ENCODE data around the gene AHRR. TPM values are rescaled to one million over a fixed set of nuclear protein-coding genes. Genes with fewer than 3 reads are reported as not detected.
A peak's percentile ranks its signal among the peaks of the same experiment; 100 is the strongest.

The AHRR gene
- total and polyA plus RNA-seq, 2 of the 4 experiments (the other 2 are of a cell fraction): 15.6 to 37.1 TPM

GRCh38 chr5:393846-394275 lies 72.3 kb downstream of the AHRR start:
- H3K4me3 ChIP-seq (ENCODE audit: insufficient read depth, low read depth, low read length): no peak overlapping the region
- peak overlapping the region; percentile 95 for H2BK20ac ChIP-seq (ENCODE audit: low read depth, low read length)
- no peaks in the 10 kb centered on the region; the same call in 1 of the 2 replicates for H4K20me1 ChIP-seq (ENCODE audit: insufficient read depth, low read length)
- no peaks in the 10 kb centered on the region for H3K27me3 ChIP-seq (ENCODE audit: control insufficient read depth, insufficient read depth, low read length)
- H3K4me2 ChIP-seq (ENCODE audit: low read depth, low read length): no peak overlapping the region
- peaks cover 32% of the 10 kb centered on the region for H3K4me1 ChIP-seq (ENCODE audit: control insufficient read depth, insufficient read depth, low read length)
- H4K91ac ChIP-seq (ENCODE audit: insufficient read depth, low read depth, low read length): peak overlapping the region; percentile 85
- H2BK5ac ChIP-seq (ENCODE audit: low read depth, low read length, poor library complexity, severe bottlenecking): peak overlapping the region; percentile 81
- no peaks in the 10 kb centered on the region for H3K9me3 ChIP-seq (ENCODE audit: control insufficient read depth, insufficient read depth, low read length)
- H3K4ac ChIP-seq (ENCODE audit: low read depth, low read length): peak overlapping the region; percentile 97
- peak overlapping the region; percentile 89 for H2BK120ac ChIP-seq (ENCODE audit: low read depth, low read length)
- H3K14ac ChIP-seq (replicated peaks; ENCODE audit: low read depth, low read length): peak overlapping the region; percentile 96
- H4K5ac ChIP-seq (ENCODE audit: low read depth, low read length): peak overlapping the region; percentile 99
- ChIA-PET POLR2A (ENCODE audit: unreplicated experiment) (no interaction called here), CTCF (no interaction called here)
- peaks cover 22% of the 10 kb centered on the region for H3K9me1 ChIP-seq (ENCODE audit: insufficient read depth, low read length)
- H3K23ac ChIP-seq (ENCODE audit: low read depth, low read length): peak overlapping the region; percentile 82; the same call in 1 of the 2 replicates
- H3K79me1 ChIP-seq (ENCODE audit: low read depth in 1 of 2, low read length in 2 of 2): peaks cover 25 to 66% of the 10 kb centered on the region in 2 experiments
- peak overlapping the region; percentile 61 for H2AK5ac ChIP-seq (ENCODE audit: low read depth, low read length)
- peak overlapping the region; percentile 66 for H3K9ac ChIP-seq (ENCODE audit: low read depth, low read length)
- dilution Hi-C loops (cut with HindIII; ENCODE audit: low sequenced_read_pairs, unreplicated experiment): no loop called here
- TF ChIP-seq NFE2L2 (IDR thresholded peaks at IDR 0.05; ENCODE audit: low read depth, low read length): no peak
- TF ChIP-seq RAD21 (IDR thresholded peaks at IDR 0.05; ENCODE audit: low read length): no peak
- TF ChIP-seq SMC3 (IDR thresholded peaks at IDR 0.05; ENCODE audit: low read depth, low read length): no peak
- no peak for TF ChIP-seq RFX5 (IDR thresholded peaks at IDR 0.05; ENCODE audit: low read depth, low read length)
- TF ChIP-seq BHLHE40 (IDR thresholded peaks at IDR 0.05; ENCODE audit: low read depth, low read length): no peak
- TF ChIP-seq MXI1 (IDR thresholded peaks at IDR 0.05; ENCODE audit: borderline replicate concordance, low read depth, low read length): no peak
- TF ChIP-seq MAZ (IDR thresholded peaks at IDR 0.05; ENCODE audit: borderline replicate concordance, low read depth, low read length): no peak
- TF ChIP-seq POLR2A (IDR thresholded peaks at IDR 0.05; ENCODE audit: low read depth, low read length): no peak
- TF ChIP-seq CEBPB (IDR thresholded peaks at IDR 0.05; ENCODE audit: low read depth, low read length): no peak
- no peak for TF ChIP-seq MAFK (IDR thresholded peaks at IDR 0.05; ENCODE audit: low read depth, low read length)
- TF ChIP-seq, protein P1, sequence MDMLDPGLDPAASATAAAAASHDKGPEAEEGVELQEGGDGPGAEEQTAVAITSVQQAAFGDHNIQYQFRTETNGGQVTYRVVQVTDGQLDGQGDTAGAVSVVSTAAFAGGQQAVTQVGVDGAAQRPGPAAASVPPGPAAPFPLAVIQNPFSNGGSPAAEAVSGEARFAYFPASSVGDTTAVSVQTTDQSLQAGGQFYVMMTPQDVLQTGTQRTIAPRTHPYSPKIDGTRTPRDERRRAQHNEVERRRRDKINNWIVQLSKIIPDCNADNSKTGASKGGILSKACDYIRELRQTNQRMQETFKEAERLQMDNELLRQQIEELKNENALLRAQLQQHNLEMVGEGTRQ (IDR thresholded peaks at IDR 0.05; ENCODE audit: low read depth, low read length): no peak
- TF ChIP-seq RCOR1 (IDR thresholded peaks at IDR 0.05; ENCODE audit: insufficient replicate concordance, low read length): no peak
- TF ChIP-seq, protein P2, sequence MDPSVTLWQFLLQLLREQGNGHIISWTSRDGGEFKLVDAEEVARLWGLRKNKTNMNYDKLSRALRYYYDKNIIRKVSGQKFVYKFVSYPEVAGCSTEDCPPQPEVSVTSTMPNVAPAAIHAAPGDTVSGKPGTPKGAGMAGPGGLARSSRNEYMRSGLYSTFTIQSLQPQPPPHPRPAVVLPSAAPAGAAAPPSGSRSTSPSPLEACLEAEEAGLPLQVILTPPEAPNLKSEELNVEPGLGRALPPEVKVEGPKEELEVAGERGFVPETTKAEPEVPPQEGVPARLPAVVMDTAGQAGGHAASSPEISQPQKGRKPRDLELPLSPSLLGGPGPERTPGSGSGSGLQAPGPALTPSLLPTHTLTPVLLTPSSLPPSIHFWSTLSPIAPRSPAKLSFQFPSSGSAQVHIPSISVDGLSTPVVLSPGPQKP (IDR thresholded peaks at IDR 0.05; ENCODE audit: borderline replicate concordance, low read depth, low read length): no peak
- TF ChIP-seq CHD1 (IDR thresholded peaks at IDR 0.05; ENCODE audit: low read depth, low read length): no peak
- 94% methylated on average over 9 of the region's 10 CpGs; no CpG with 5 or more reads in 1 of the 2 experiments for WGBS, 2 experiments (ENCODE audit: extremely low coverage in 2 of 2, insufficient read length in 1 of 2)
- no TSS peak for BruUV-seq (replicated peaks)
- H3K18ac ChIP-seq (ENCODE audit: low read depth, low read length): peak overlapping the region; percentile 89
- peak overlapping the region; percentile 79 for H3K27ac ChIP-seq (ENCODE audit: insufficient read depth, low read length)
- DNase-seq (peak; percentile 39), ATAC-seq (ENCODE audit: low read depth) (peak; percentile 40; the same call in 1 of the 2 replicates)
- H3K36me3 ChIP-seq (ENCODE audit: control insufficient read depth, insufficient read depth, low read length): peaks cover 22% of the 10 kb centered on the region
- peak overlapping the region; percentile 46; the same call in 1 of the 3 replicates for H2BK15ac ChIP-seq (ENCODE audit: low read depth, low read length)
- no peak overlapping the region for H2AFZ ChIP-seq (replicated peaks; ENCODE audit: low read length, poor library complexity)
- peak overlapping the region; percentile 88 to 91 for H4K8ac ChIP-seq (ENCODE audit: low read depth in 2 of 2, low read length in 2 of 2)
- in situ Hi-C loops (cut with MboI; ENCODE audit: low sequenced_read_pairs): no loop called here
- intact Hi-C loops (cut with micrococcal nuclease): loop anchor here (2.0 kb wide), 1 partner anchor 25 kb away; no protein-coding TSS in a partner anchor
- peak overlapping the region; percentile 66; the same call in 1 of the 2 replicates for H3K56ac ChIP-seq (ENCODE audit: extremely low read depth, insufficient read depth, low read length)
- H2AK9ac ChIP-seq (replicated peaks; ENCODE audit: low read depth, low read length, poor library complexity): no peak overlapping the region
